Prostate gland (tissue), 2 donors: Measurements from ENCODE around the gene CLPTM1.

Experiments
- POLR2A ChIP-seq: fragments of 450-650 bp; IDR thresholded peaks from one replicate; pipeline ENCODE4 v1.6.1; 2016; ENCODE audit warnings: antibody characterized with exemption, mild to moderate bottlenecking
- POLR2AphosphoS5 ChIP-seq: sonication (generic); formaldehyde crosslinking; IDR thresholded peaks from one replicate; pipeline ENCODE4 v1.6.1; 2017; ENCODE audit warnings: antibody characterized with exemption
- TF ChIP-seq, protein P1 (sequence below), 4 experiments: fragments of 200-600 bp in 2 of 4; fragments of 450-650 bp in 2 of 4; sonication (generic) in 2 of 4; IDR thresholded peaks; 1 replicate in 3 of 4; 2 replicates in 1 of 4; pipeline ENCODE4 v1.5.1; 2016 to 2019; ENCODE audit warnings: antibody characterized with exemption in 4 of 4, mild to moderate bottlenecking in 2 of 4, moderate library complexity in 2 of 4

DNA sequence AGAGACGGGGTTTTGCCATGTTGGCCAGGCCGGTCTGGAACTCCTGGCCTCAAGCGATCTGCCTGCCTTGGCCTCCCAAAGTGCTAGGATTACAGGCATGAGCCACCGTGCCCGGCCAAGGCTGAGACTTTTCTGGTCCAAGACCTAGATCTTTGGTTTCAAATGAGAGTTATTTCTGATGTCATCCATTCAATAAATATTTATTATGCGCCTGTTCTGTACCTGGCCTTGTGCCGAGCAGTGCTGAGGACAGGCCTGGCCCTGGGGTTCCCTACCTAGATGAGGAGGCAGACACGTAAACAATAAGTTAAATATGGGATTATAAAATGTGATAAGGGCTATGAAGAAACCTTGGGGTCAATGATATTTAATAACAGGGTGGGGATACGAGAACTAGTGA lies 50.6 kb downstream of the CLPTM1 start:
- TF ChIP-seq, protein P1, sequence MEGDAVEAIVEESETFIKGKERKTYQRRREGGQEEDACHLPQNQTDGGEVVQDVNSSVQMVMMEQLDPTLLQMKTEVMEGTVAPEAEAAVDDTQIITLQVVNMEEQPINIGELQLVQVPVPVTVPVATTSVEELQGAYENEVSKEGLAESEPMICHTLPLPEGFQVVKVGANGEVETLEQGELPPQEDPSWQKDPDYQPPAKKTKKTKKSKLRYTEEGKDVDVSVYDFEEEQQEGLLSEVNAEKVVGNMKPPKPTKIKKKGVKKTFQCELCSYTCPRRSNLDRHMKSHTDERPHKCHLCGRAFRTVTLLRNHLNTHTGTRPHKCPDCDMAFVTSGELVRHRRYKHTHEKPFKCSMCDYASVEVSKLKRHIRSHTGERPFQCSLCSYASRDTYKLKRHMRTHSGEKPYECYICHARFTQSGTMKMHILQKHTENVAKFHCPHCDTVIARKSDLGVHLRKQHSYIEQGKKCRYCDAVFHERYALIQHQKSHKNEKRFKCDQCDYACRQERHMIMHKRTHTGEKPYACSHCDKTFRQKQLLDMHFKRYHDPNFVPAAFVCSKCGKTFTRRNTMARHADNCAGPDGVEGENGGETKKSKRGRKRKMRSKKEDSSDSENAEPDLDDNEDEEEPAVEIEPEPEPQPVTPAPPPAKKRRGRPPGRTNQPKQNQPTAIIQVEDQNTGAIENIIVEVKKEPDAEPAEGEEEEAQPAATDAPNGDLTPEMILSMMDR (IDR thresholded peaks at IDR 0.05) = no peak
- TF ChIP-seq POLR2A = no peak
- TF ChIP-seq POLR2AphosphoS5 = no peak
